HepG2 (cell line): ENCODE measurements around the gene DEPDC1B. TPM values are rescaled to one million over a fixed set of nuclear protein-coding genes. Genes with fewer than 3 reads are reported as not detected.

Experiments used
- ATAC-seq: fragments of 200-7000 bp; cut with Tn5 transposase; 3 replicates; pipeline ENCODE4 v1.9.1; 2020; ENCODE audit warnings: mild to moderate bottlenecking, moderate library complexity
- BruUV-seq: library from RNA; stranded (reverse); fragments of 400-500 nt; replicated peaks from 2 replicates; lab custom pipeline; 2021; lab: Mats Ljungman, UMichigan
- CTCF ChIA-PET: fragments of 300-600 bp; formaldehyde crosslinking; extraction: SDS; loops from one replicate; lab custom pipeline; 2021; ENCODE audit warnings: low total read pairs, inconsistent platforms, low intra/inter-chr PET ratio; lab: Yijun Ruan, JAX
- POLR2A ChIA-PET: fragments of 350-600 bp; sonication (Branson Sonifier 250); formaldehyde crosslinking; loops from one replicate; lab custom pipeline; 2020; ENCODE audit warnings: antibody characterized with exemption, inconsistent platforms; lab: Yijun Ruan, JAX
- DNase-seq: peaks from one replicate; pipeline ENCODE4 v3.0.0-alpha.2; 2015; ENCODE audit warnings: low spot score
- FAIRE-seq: peaks from 3 replicates; lab custom pipeline; 2011; peaks lifted over from hg19 to GRCh38; lab: Jason Lieb, UNC
- H2AFZ ChIP-seq: one replicate; pipeline ENCODE4 v1.6.1; 2011; ENCODE audit warnings: low read length, inconsistent platforms
- H3K27ac ChIP-seq: fragments of 300-600 bp; 3 replicates; pipeline ENCODE4 v1.8.0; 2011; ENCODE audit warnings: mixed run types, mild to moderate bottlenecking, mixed read lengths, low read length, inconsistent platforms; ENCODE audit not compliant: insufficient read depth; ENCODE audit errors: extremely low read length
- H3K27me3 ChIP-seq, 2 experiments: fragments of 200-600 bp in 1 of 2; 2 replicates in 1 of 2; 3 replicates in 1 of 2; pipeline versions ENCODE4 v1.6.0 to v1.8.0; 2011; ENCODE audit warnings: low read length in 2 of 2, mild to moderate bottlenecking in 2 of 2, moderate library complexity in 2 of 2, inconsistent platforms in 1 of 2; ENCODE audit not compliant: insufficient read depth in 2 of 2, control insufficient read depth in 1 of 2
- H3K36me3 ChIP-seq, 2 experiments: fragments of 200-600 bp in 1 of 2; replicated peaks in 1 of 2; 2 replicates in 1 of 2; 3 replicates in 1 of 2; pipeline versions ENCODE4 v1.5.1 to v1.8.0; 2011; ENCODE audit warnings: low read length in 2 of 2, inconsistent platforms in 1 of 2; ENCODE audit not compliant: insufficient read depth in 2 of 2, control insufficient read depth in 1 of 2
- H3K4me1 ChIP-seq: 2 replicates; pipeline ENCODE4 v1.5.1; 2012; ENCODE audit warnings: low read length, inconsistent platforms; ENCODE audit not compliant: insufficient read depth
- H3K4me2 ChIP-seq: 2 replicates; pipeline ENCODE4 v1.6.0; 2011; ENCODE audit warnings: low read depth, low read length, inconsistent platforms
- H3K4me3 ChIP-seq, 3 experiments: fragments of 200-600 bp in 1 of 3; sonication (generic), shearing (Covaris generic) in 1 of 3; replicated peaks in 1 of 3; 2 replicates each; pipeline ENCODE4 v1.5.1; 2011 to 2016; ENCODE audit warnings: low read length in 3 of 3, inconsistent platforms in 2 of 3, low read depth in 2 of 3, mild to moderate bottlenecking in 2 of 3, control low read depth in 1 of 3, mixed read lengths in 1 of 3; ENCODE audit not compliant: insufficient read depth in 1 of 3
- H3K79me2 ChIP-seq: one replicate; pipeline ENCODE4 v1.6.1; 2011; ENCODE audit warnings: low read length, inconsistent platforms; ENCODE audit not compliant: insufficient read depth
- H3K9ac ChIP-seq: 2 replicates; pipeline ENCODE4 v1.6.0; 2011; ENCODE audit warnings: mild to moderate bottlenecking, low read depth, low read length, inconsistent platforms; ENCODE audit not compliant: insufficient read depth
- H3K9me3 ChIP-seq: 2 replicates; pipeline ENCODE4 v1.5.1; 2012; ENCODE audit warnings: mild to moderate bottlenecking, low read length
- H4K20me1 ChIP-seq: 2 replicates; pipeline ENCODE4 v1.6.0; 2011; ENCODE audit warnings: inconsistent platforms, mild to moderate bottlenecking, low read length, moderate library complexity; ENCODE audit not compliant: insufficient read depth
- AHDC1 ChIP-seq: sonication (generic); formaldehyde crosslinking; IDR thresholded peaks from 2 replicates; pipeline ENCODE4 v1.5.1; 2020; ENCODE audit warnings: mild to moderate bottlenecking, missing genetic modification reagents, borderline replicate concordance
- ERF ChIP-seq: IDR thresholded peaks from 2 replicates; pipeline ENCODE4 v1.6.1; 2018; ENCODE audit warnings: missing biosample characterization, missing genetic modification reagents
- ETV5 ChIP-seq: IDR thresholded peaks from 2 replicates; pipeline ENCODE4 v1.6.1; 2018; ENCODE audit warnings: missing biosample characterization, missing genetic modification reagents, inconsistent platforms, borderline replicate concordance
- FOXJ3 ChIP-seq: sonication (generic); formaldehyde crosslinking; IDR thresholded peaks from 2 replicates; pipeline ENCODE4 v1.4.0; 2020; ENCODE audit warnings: missing genetic modification reagents, mild to moderate bottlenecking, borderline replicate concordance
- GABPB1 ChIP-seq: IDR thresholded peaks from 2 replicates; pipeline ENCODE4 v1.6.1; 2016; ENCODE audit warnings: mild to moderate bottlenecking, missing genetic modification reagents, moderate library complexity, missing compliant biosample characterization
- NR2C2 ChIP-seq: sonication (generic); formaldehyde crosslinking; IDR thresholded peaks from 2 replicates; pipeline ENCODE4 v1.4.0; 2020; ENCODE audit warnings: missing genetic modification reagents, mild to moderate bottlenecking, moderate library complexity, borderline replicate concordance
- SAFB2 ChIP-seq: sonication (generic); formaldehyde crosslinking; IDR thresholded peaks from 2 replicates; pipeline ENCODE4 v1.5.1; 2020; ENCODE audit warnings: missing genetic modification reagents, low read depth, mild to moderate bottlenecking, borderline replicate concordance
- SUZ12 ChIP-seq: fragments of 150-350 bp; IDR thresholded peaks from 2 replicates; pipeline ENCODE4 v1.6.1; 2014; ENCODE audit warnings: low read depth, low read length
- THAP11 ChIP-seq: IDR thresholded peaks from 2 replicates; pipeline ENCODE4 v1.6.1; 2016; ENCODE audit warnings: missing biosample characterization, missing genetic modification reagents
- ZBTB14 ChIP-seq: sonication (generic); formaldehyde crosslinking; IDR thresholded peaks from 2 replicates; pipeline ENCODE4 v1.4.0; 2020; ENCODE audit warnings: missing genetic modification reagents
- ZBTB39 ChIP-seq: sonication (generic); formaldehyde crosslinking; IDR thresholded peaks from 2 replicates; pipeline ENCODE4 v1.5.0; 2020; ENCODE audit warnings: missing genetic modification reagents
- ZNF710 ChIP-seq: sonication (generic); formaldehyde crosslinking; IDR thresholded peaks from 2 replicates; pipeline ENCODE4 v1.5.0; 2020; ENCODE audit warnings: mild to moderate bottlenecking, missing genetic modification reagents, borderline replicate concordance
- WGBS: methylation state at CpG from one replicate; pipeline ENCODE4 v1.1.6; 2017; ENCODE audit warnings: low lambda C conversion rate; 5-methylcytosine and 5-hydroxymethylcytosine counted together
- in situ Hi-C: cut with HindIII; loops from 2 replicates; pipeline ENCODE4 v1.10.0; 2017; ENCODE audit warnings: low pct_unique_long_range_greater_than_20kb; ENCODE audit not compliant: extremely low pct_ligation_motif_present
- intact Hi-C: fragments of 100-400 bp; cut with micrococcal nuclease; formaldehyde crosslinking; loops from one replicate; pipeline ENCODE4 v1.10.0; 2022; ENCODE audit not compliant: unreplicated experiment
- polyA plus RNA-seq, 8 experiments: library from polyadenylated mRNA; depleted of rRNA in 3 of 8; stranded (reverse) in 7 of 8; unstranded in 1 of 8; fragments of >200 nt; fragmentation: Illumina TruSeq in 4 of 8; extraction: Trizol in 4 of 8; gene quantifications; 2 replicates each; pipeline versions ENCODE4 v1.2.1 to v1.2.3, GENCODE V29; 2011 to 2016; ENCODE audit warnings: low read depth in 4 of 8, missing spikeins in 1 of 8, mixed read lengths in 1 of 8; ENCODE audit not compliant: insufficient read depth in 1 of 8
- total RNA-seq, 5 experiments: library from RNA; depleted of rRNA; stranded (reverse); fragments of >200 nt; fragmentation: Illumina TruSeq; extraction: Trizol; gene quantifications; 2 replicates each; pipeline ENCODE4 v1.2.3, GENCODE V29; 2016; ENCODE audit warnings: low read depth in 1 of 5

The DEPDC1B gene
- total and polyA plus RNA-seq, 2 of the 13 experiments (the other 11 are each of a cell fraction or from before 2014, with no cell fraction given), result 29.5 to 51.3 TPM

GRCh38 chr5:60672693-60673264, 27.2 kb downstream of the DEPDC1B start:
- H3K79me2 ChIP-seq, result peaks cover 66% of the 10 kb centered on the region
- peaks cover 2 to 3% of the 10 kb centered on the region in 2 experiments; a peak in 2 of 5 replicates for H3K36me3 ChIP-seq
- no TSS peak for BruUV-seq
- ATAC-seq (peak; percentile 83), FAIRE-seq (peak; percentile 94), DNase-seq (peak; percentile 98)
- peak overlapping the region; percentile 73 for H3K4me2 ChIP-seq
- no peaks in the 10 kb centered on the region for H3K9me3 ChIP-seq
- WGBS, result 0% methylated on average over 3 of the region's 3 CpGs
- peak overlapping the region; percentile 9 to 47 (median 30); a peak in 4 of 6 replicates for H3K4me3 ChIP-seq
- no peaks in the 10 kb centered on the region for H4K20me1 ChIP-seq
- ChIA-PET CTCF (no interaction called here), POLR2A (interaction anchor here (0.6 to 1.0 kb wide), 4 partner anchors 14 to 33 kb away, joined by 3 to 11 read pairs (median 4); partner anchors contain the start of gene DEPDC1B)
- H3K27me3 ChIP-seq, result no peaks in the 10 kb centered on the region
- H2AFZ ChIP-seq, result no peak overlapping the region
- intact Hi-C loops (loop anchor here (1.0 to 10.0 kb wide), 3 partner anchors 27 to 1262 kb away; partner anchors contain the start of genes ERCC8 and NDUFAF2), in situ Hi-C loops (loop anchor here (10.0 to 25.0 kb wide), 3 partner anchors 212 to 1285 kb away; partner anchors contain the start of genes ERCC8 and NDUFAF2)
- peak overlapping the region; percentile 72 for H3K9ac ChIP-seq
- peaks cover 96% of the 10 kb centered on the region for H3K4me1 ChIP-seq
- H3K27ac ChIP-seq, result peak overlapping the region; percentile 98
- peak; percentile 94 for TF ChIP-seq ZNF710 (CRISPR knock-in tag)
- TF ChIP-seq FOXJ3 (CRISPR knock-in tag), result peak; percentile 99
- TF ChIP-seq AHDC1, result peak; percentile 97
- TF ChIP-seq ERF (CRISPR knock-in tag), result peak; percentile 77
- TF ChIP-seq SUZ12, result no peak
- no peak for TF ChIP-seq ZBTB14 (CRISPR knock-in tag)
- TF ChIP-seq SAFB2 (CRISPR knock-in tag), result no peak; the same call in 1 of the 2 replicates
- peak; percentile 85 for TF ChIP-seq ETV5
- TF ChIP-seq THAP11, result peak; percentile 57
- TF ChIP-seq NR2C2, result peak; percentile 90
- TF ChIP-seq GABPB1 (CRISPR knock-in tag), result peak; percentile 37; the same call in 1 of the 2 replicates
- TF ChIP-seq ZBTB39 (CRISPR knock-in tag), result peak; percentile 95
